ENCODE data around the gene NLE1.

The NLE1 gene

DNA sequence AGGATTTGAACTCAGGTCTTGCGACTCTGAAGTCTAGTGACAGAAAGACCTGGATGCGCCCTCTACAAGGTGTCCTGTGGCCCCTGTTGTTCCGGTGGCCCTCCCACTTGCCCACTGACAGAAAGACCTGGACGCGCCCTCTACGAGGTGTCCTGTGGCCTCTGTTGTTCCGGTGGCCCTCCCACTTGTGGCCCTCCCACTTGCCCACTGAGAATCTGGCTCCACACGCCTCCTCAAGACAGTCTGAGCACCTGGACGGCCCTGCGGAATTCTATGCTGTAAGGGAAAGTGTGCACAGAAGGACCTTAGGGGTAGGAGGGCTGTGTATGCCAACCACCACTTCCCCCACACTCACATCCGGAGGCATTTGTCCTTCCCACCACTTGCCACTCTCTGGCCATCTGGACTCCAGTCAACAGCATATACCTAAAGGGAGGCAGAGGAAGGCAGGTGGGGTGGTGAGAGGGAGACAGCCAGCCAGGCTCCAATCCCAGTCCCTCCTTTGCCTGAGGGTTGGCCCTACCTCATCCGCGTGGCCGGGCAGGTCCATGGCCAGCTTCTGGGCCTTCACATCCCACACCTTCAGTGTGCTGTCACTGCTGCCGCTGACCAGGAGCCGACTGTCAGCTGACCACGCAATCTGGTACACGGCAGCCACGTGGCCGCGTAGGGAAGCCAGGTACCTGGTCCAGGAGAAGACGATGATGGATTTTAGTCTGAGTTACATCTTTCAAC, 9.1 kb downstream of the NLE1 start:
- no peak for TF ChIP-seq POLR2AphosphoS5 (IDR thresholded peaks at IDR 0.05; ENCODE audit: low read depth)
- TF ChIP-seq, protein P1, sequence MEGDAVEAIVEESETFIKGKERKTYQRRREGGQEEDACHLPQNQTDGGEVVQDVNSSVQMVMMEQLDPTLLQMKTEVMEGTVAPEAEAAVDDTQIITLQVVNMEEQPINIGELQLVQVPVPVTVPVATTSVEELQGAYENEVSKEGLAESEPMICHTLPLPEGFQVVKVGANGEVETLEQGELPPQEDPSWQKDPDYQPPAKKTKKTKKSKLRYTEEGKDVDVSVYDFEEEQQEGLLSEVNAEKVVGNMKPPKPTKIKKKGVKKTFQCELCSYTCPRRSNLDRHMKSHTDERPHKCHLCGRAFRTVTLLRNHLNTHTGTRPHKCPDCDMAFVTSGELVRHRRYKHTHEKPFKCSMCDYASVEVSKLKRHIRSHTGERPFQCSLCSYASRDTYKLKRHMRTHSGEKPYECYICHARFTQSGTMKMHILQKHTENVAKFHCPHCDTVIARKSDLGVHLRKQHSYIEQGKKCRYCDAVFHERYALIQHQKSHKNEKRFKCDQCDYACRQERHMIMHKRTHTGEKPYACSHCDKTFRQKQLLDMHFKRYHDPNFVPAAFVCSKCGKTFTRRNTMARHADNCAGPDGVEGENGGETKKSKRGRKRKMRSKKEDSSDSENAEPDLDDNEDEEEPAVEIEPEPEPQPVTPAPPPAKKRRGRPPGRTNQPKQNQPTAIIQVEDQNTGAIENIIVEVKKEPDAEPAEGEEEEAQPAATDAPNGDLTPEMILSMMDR (IDR thresholded peaks at IDR 0.05; ENCODE audit: insufficient read depth, low read length), result no peak
- H3K27ac ChIP-seq (replicated peaks), result no peak overlapping the region
- no peak for DNase-seq (ENCODE audit: low read depth in 1 of 2, low spot score in 1 of 2)
- no peaks in the 10 kb centered on the region for H3K27me3 ChIP-seq (ENCODE audit: insufficient read depth, poor library complexity, severe bottlenecking)
- H3K4me3 ChIP-seq (replicated peaks; ENCODE audit: insufficient read depth, low read length), result no peak overlapping the region

DNA sequence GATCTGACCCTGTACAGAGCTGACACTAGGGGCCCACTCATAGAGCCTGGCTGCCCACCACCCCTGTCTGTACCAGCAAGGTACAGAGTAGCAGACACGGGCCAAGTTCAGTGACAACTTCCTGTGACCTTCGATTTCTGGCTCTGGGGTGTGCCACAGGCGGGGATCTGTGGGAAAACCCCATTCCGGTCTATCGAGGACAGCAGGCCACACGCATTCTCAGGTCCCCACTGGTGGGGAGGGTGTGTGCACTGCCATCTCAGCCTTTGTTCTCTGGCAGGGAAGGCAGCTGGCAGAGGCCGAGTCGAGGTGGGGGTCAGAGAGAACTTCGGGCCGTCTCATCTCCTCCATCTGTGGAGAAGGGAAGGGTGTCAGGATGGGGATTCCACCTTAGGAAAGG, 10.0 kb downstream of the NLE1 start:
- Histone ChIP-seq H3K4me3 (replicated peaks; ENCODE audit: insufficient read depth, low read length) (no peak overlapping the region), H3K27ac (replicated peaks) (no peak overlapping the region), H3K27me3 (ENCODE audit: insufficient read depth, poor library complexity, severe bottlenecking) (no peaks in the 10 kb centered on the region)
- DNase-seq (ENCODE audit: low read depth in 1 of 2, low spot score in 1 of 2), result no peak
- TF ChIP-seq, protein P2, sequence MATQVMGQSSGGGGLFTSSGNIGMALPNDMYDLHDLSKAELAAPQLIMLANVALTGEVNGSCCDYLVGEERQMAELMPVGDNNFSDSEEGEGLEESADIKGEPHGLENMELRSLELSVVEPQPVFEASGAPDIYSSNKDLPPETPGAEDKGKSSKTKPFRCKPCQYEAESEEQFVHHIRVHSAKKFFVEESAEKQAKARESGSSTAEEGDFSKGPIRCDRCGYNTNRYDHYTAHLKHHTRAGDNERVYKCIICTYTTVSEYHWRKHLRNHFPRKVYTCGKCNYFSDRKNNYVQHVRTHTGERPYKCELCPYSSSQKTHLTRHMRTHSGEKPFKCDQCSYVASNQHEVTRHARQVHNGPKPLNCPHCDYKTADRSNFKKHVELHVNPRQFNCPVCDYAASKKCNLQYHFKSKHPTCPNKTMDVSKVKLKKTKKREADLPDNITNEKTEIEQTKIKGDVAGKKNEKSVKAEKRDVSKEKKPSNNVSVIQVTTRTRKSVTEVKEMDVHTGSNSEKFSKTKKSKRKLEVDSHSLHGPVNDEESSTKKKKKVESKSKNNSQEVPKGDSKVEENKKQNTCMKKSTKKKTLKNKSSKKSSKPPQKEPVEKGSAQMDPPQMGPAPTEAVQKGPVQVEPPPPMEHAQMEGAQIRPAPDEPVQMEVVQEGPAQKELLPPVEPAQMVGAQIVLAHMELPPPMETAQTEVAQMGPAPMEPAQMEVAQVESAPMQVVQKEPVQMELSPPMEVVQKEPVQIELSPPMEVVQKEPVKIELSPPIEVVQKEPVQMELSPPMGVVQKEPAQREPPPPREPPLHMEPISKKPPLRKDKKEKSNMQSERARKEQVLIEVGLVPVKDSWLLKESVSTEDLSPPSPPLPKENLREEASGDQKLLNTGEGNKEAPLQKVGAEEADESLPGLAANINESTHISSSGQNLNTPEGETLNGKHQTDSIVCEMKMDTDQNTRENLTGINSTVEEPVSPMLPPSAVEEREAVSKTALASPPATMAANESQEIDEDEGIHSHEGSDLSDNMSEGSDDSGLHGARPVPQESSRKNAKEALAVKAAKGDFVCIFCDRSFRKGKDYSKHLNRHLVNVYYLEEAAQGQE (IDR thresholded peaks at IDR 0.05; ENCODE audit: insufficient replicate concordance, low read depth), result no peak
- TF ChIP-seq SPI1 (IDR thresholded peaks at IDR 0.05; ENCODE audit: borderline replicate concordance, low read depth), result no peak
- TF ChIP-seq, protein P1 (IDR thresholded peaks at IDR 0.05; ENCODE audit: insufficient read depth, low read length), result no peak

GRCh38 chr17:35130392-35130791, 11.7 kb downstream of the NLE1 start:
- TF ChIP-seq POLR2AphosphoS5 (IDR thresholded peaks at IDR 0.05; ENCODE audit: low read depth) (no peak; the same call in none of the 2 replicates), GABPA (IDR thresholded peaks at IDR 0.05; ENCODE audit: low read depth) (no peak), SPI1 (IDR thresholded peaks at IDR 0.05; ENCODE audit: borderline replicate concordance, low read depth) (no peak)
- TF ChIP-seq, protein P1 (IDR thresholded peaks at IDR 0.05; ENCODE audit: insufficient read depth, low read length), result no peak
- TF ChIP-seq, protein P2 (IDR thresholded peaks at IDR 0.05; ENCODE audit: insufficient replicate concordance, low read depth), result no peak
- Histone ChIP-seq H3K4me3 (replicated peaks; ENCODE audit: insufficient read depth, low read length) (no peak overlapping the region), H3K27ac (replicated peaks) (no peak overlapping the region), H3K27me3 (ENCODE audit: insufficient read depth, poor library complexity, severe bottlenecking) (no peaks in the 10 kb centered on the region)
- no peak for DNase-seq (ENCODE audit: low read depth in 1 of 2, low spot score in 1 of 2)

GRCh38 chr17:35129973-35130351, 12.1 kb downstream of the NLE1 start:
- no peaks in the 10 kb centered on the region for H3K27me3 ChIP-seq (ENCODE audit: insufficient read depth, poor library complexity, severe bottlenecking)

More at GRCh38 chr17:35129973-35130351, 12.1 kb downstream of the NLE1 start:
- DNase-seq (ENCODE audit: low read depth in 1 of 2, low spot score in 1 of 2), result no peak
- no peak overlapping the region for H3K27ac ChIP-seq (replicated peaks)
- TF ChIP-seq SPI1 (IDR thresholded peaks at IDR 0.05; ENCODE audit: borderline replicate concordance, low read depth) (no peak), POLR2AphosphoS5 (IDR thresholded peaks at IDR 0.05; ENCODE audit: low read depth) (no peak)
- H3K4me3 ChIP-seq (replicated peaks; ENCODE audit: insufficient read depth, low read length), result no peak overlapping the region
